IgD-negative memory B cell (primary cell): ENCODE data around the gene MINDY4B. TPM values are rescaled to one million over a fixed set of nuclear protein-coding genes. Genes with fewer than 3 reads are reported as not detected.
"Not testable (repeated sequence)": the region's sequence is repeated elsewhere in the genome, so short reads cannot be mapped to it uniquely, and the experiment has no call there.

Experiments
- H3K27ac Mint-ChIP-seq, 3 donors: one replicate each; pipeline ENCODE4 v1.8.0; 2020 to 2022; ENCODE audit warnings: mild to moderate bottlenecking in 3 of 3, mixed read lengths in 3 of 3, moderate library complexity in 1 of 3
- H3K27me3 Mint-ChIP-seq: one replicate; pipeline ENCODE4 v1.8.0; 2021; ENCODE audit warnings: mixed read lengths
- H3K36me3 Mint-ChIP-seq: one replicate; pipeline ENCODE4 v1.8.0; 2020; ENCODE audit warnings: mild to moderate bottlenecking, mixed read lengths
- H3K4me1 Mint-ChIP-seq, 3 donors: one replicate each; pipeline ENCODE4 v1.8.0; 2020 to 2022; ENCODE audit warnings: mixed read lengths in 3 of 3, mild to moderate bottlenecking in 1 of 3
- H3K4me3 Mint-ChIP-seq, 4 donors: one replicate each; pipeline ENCODE4 v1.8.0; 2020 to 2022; ENCODE audit warnings: mild to moderate bottlenecking in 4 of 4, mixed read lengths in 4 of 4, moderate library complexity in 3 of 4
- H3K9me3 Mint-ChIP-seq, 3 donors: one replicate each; pipeline ENCODE4 v1.8.0; 2020 to 2021; ENCODE audit warnings: mixed read lengths in 3 of 3, mild to moderate bottlenecking in 1 of 3
- polyA plus RNA-seq: library from polyadenylated mRNA; unstranded; fragments of 300-500 nt; fragmentation: Illumina TruSeq; gene quantifications from one replicate; pipeline ENCODE4 v1.2.3, GENCODE V29; 2021

The MINDY4B gene
- polyA plus RNA-seq, 1 donor from 2014 or later = not detected

DNA sequence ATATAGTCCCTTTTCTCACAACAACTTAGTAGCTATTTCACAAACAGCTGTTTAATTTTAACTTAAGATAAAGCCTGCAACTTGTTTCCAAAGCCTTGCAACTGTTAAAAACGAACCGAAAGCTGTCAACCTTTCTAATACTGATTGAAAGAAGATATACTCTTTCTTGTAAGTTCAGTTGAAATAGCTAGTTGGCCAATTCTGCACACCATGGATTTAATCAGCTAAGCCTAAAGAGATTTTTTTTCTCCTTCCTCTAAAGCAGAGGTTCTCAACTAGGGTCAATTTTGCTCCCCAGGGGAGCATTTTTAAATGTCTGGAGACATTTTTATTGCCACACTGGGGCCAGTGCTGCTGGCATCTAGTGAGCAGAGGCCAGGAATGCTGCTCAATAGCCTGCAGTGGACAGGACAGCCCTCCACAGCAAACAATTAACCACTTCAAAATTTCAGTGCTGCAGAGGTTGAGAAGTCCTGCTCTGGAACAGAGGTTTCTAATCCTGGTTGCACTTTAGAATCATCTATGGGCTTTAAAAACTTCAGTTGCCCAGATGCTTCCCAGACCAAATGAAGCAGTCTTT is 26.2 kb downstream of the MINDY4B start:
- Mint-ChIP-seq H3K27ac (no peak overlapping the region), H3K36me3 (no peaks in the 10 kb centered on the region), H3K27me3 (peaks cover 1% of the 10 kb centered on the region)

DNA sequence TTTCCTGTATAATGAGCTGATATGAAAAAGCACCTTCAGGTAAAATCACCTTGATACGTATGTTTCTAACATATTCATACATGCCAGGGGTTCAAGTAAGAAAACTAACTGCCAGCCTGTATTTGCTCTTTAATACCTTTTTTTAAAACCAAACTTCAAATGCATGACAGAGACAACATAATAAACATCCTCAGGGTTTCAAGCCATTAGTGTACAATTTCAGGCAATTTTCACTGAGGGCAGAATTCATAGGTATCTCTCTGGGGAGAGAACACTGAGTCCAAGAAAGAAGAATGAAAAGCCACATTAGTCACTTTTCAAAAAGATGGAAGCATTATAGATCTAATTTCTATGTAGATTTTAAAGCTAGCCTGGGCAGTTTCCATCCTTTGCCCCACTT is 26.9 kb downstream of the MINDY4B start:
- Mint-ChIP-seq H3K9me3 (no peaks in the 10 kb centered on the region), H3K4me1 (no peaks in the 10 kb centered on the region), H3K4me3 (no peak overlapping the region), H3K36me3 (no peaks in the 10 kb centered on the region), H3K27me3 (peaks cover under 1% of the 10 kb centered on the region), H3K27ac (no peak overlapping the region)

More for the DNA sequence above, 26.2 kb downstream of the MINDY4B start:
- Mint-ChIP-seq H3K4me1 (no peaks in the 10 kb centered on the region), H3K4me3 (no peak overlapping the region), H3K9me3 (no peaks in the 10 kb centered on the region)

GRCh38 chr3:150877303-150877702 is 27.9 kb downstream of the MINDY4B start:
- Mint-ChIP-seq H3K4me3 (no peak overlapping the region), H3K27me3 (no peaks in the 10 kb centered on the region), H3K4me1 (no peaks in the 10 kb centered on the region), H3K9me3 (no peaks in the 10 kb centered on the region), H3K27ac (no peak overlapping the region), H3K36me3 (no peaks in the 10 kb centered on the region)

DNA sequence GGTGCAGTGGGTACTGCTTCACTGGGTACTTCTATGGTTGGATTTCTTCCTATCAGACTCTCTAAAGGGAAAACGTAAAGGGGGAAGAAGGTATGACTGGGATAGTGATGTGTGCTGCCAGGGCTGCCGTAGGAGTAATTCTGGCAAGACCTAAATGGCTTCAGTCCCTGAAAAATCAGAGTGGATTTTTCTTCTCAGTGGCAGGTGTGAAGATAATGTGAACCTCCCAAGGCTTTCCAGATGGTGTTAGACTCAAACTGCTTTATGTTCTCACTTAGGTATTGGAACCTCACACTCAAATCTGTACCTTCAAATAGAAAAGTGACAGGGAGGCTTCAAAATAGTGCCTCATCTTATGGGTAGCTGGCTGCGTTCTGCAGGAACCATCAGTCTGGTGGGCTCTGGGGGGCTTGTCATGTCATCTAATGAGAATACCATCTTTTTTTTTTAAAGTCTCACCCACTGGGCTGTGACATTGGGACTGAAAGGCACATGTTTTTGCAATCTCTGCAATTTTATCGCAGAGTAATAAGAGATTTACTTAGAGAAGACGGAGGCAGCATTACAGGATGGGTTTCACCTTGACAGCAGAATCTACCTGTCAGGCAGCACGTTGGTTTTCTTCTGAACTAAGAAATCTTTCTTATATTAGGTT is 28.5 kb downstream of the MINDY4B start:
- Mint-ChIP-seq H3K36me3 (no peaks in the 10 kb centered on the region), H3K9me3 (no peaks in the 10 kb centered on the region), H3K27me3 (no peaks in the 10 kb centered on the region), H3K4me1 (no peaks in the 10 kb centered on the region), H3K27ac (no peak overlapping the region), H3K4me3 (no peak overlapping the region)

- Mint-ChIP-seq H3K27me3 (no peaks in the 10 kb centered on the region), H3K9me3 (no peaks in the 10 kb centered on the region), H3K27ac (no peak overlapping the region), H3K36me3 (no peaks in the 10 kb centered on the region), H3K4me3 (no peak overlapping the region), H3K4me1 (no peaks in the 10 kb centered on the region)
These were observed 29.7 kb downstream of the MINDY4B start for GRCh38 chr3:150875548-150875947.

DNA sequence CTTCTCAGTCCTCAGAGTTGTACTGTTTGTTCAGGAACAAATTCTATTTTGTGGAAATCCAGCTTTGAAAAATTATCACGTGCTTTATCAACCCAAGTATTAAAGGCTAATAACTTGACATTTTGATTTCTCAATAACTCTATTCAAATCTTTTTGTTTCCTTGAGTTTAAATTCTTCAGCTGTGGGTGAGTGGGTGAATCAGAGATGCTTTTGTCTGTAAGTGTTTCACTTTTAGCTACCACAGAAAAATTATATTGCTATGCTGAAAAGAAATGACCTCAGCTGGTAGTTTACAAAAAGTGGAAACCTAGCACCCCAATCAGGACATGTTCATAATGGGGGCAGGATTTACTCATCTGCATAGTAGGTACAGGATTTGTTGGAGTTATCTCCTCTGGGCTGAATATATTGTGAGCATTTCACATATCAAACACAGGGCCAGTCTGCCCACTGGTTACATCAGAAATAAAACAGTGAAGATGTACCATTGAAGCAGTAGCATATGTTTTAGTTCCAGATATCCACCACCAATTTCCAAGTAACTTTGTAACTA is 30.5 kb downstream of the MINDY4B start:
- H3K27ac Mint-ChIP-seq = no peak overlapping the region
- H3K4me3 Mint-ChIP-seq = no peak overlapping the region
- no peaks in the 10 kb centered on the region for H3K36me3 Mint-ChIP-seq
- no peaks in the 10 kb centered on the region for H3K4me1 Mint-ChIP-seq
- no peaks in the 10 kb centered on the region for H3K9me3 Mint-ChIP-seq
- H3K27me3 Mint-ChIP-seq = no peaks in the 10 kb centered on the region

DNA sequence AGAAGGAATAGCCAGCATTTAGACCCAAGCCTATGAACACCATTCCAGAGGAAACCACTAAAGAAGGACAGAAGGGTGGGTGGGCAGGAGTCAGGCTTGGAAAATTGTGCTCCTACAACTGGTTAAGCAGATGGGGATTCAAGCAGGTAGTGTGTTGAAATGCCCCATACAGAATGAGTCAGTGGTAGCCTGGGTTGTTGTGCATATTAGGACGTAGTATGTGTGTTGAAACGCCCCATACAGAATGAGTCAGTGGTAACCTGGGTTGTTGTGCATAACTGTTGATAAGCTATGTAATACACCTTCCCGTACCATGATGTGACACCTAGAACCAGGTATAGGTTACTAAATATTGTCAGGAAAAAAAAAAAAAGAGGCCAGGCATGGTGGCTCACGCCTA is 34.0 kb downstream of the MINDY4B start:
- no peaks in the 10 kb centered on the region for H3K4me1 Mint-ChIP-seq
- no peak overlapping the region for H3K4me3 Mint-ChIP-seq
- H3K36me3 Mint-ChIP-seq = no peaks in the 10 kb centered on the region
- H3K9me3 Mint-ChIP-seq = no peaks in the 10 kb centered on the region
- peaks cover 1% of the 10 kb centered on the region for H3K27me3 Mint-ChIP-seq
- H3K27ac Mint-ChIP-seq = no peak overlapping the region

DNA sequence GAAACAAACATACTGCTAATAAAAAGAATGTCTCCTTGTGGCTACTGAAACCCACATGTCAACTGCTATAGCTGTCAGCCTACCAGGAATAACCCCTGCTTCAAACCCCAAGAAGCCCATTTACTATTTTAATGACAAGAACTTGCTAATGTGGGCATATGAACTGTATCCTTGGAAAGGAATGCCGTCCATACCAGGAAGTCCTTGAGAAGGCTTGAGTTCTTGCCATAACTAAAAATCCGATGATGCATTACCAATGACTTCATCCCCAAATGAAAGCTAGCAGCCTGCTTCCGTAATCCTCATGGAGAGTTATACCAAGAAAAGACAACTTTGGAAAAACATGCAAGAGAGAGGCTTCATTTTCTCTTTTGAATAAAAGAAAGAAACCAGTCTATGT is 34.8 kb downstream of the MINDY4B start:
- Mint-ChIP-seq H3K9me3 (no peaks in the 10 kb centered on the region), H3K27me3 (peaks cover 2% of the 10 kb centered on the region), H3K36me3 (no peaks in the 10 kb centered on the region), H3K4me1 (peaks cover 0 to under 1% (median 0%) of the 10 kb centered on the region in 3 donors), H3K4me3 (no peak overlapping the region), H3K27ac (no peak overlapping the region)

- Mint-ChIP-seq H3K27me3 (peaks cover 2% of the 10 kb centered on the region), H3K4me1 (peaks cover 0 to 1% (median 0%) of the 10 kb centered on the region in 3 donors), H3K9me3 (no peaks in the 10 kb centered on the region), H3K36me3 (no peaks in the 10 kb centered on the region), H3K27ac (no peak overlapping the region), H3K4me3 (no peak overlapping the region)
These were observed 37.0 kb downstream of the MINDY4B start for GRCh38 chr3:150868282-150868681.

DNA sequence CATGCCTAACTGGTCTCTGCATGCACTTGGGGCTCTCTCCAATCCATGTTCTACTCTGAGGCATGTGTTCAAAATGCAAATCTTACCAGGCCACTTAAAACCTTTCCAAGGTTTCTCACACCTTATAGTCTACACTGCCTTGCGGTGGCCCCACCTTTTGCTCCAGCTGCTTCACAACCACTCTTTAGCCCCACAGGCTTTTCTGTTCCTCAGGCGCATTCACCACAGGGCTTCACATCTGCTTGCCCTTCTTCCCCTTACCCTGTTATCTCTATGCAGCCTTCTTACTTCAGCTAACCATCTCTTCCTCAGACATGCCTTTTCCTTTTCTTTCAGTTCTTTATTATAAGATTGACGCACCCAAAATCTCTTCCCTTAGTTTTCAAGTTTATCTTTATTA is 37.8 kb downstream of the MINDY4B start:
- peaks cover 0 to 1% (median 0%) of the 10 kb centered on the region in 3 donors for H3K4me1 Mint-ChIP-seq
- peak overlapping the region in 1 of 3 donors; percentile 6 for H3K27ac Mint-ChIP-seq
- no peaks in the 10 kb centered on the region for H3K9me3 Mint-ChIP-seq
- peak overlapping the region in 1 of 4 donors; percentile 20 for H3K4me3 Mint-ChIP-seq
- no peaks in the 10 kb centered on the region for H3K36me3 Mint-ChIP-seq
- H3K27me3 Mint-ChIP-seq = peaks cover 2% of the 10 kb centered on the region

DNA sequence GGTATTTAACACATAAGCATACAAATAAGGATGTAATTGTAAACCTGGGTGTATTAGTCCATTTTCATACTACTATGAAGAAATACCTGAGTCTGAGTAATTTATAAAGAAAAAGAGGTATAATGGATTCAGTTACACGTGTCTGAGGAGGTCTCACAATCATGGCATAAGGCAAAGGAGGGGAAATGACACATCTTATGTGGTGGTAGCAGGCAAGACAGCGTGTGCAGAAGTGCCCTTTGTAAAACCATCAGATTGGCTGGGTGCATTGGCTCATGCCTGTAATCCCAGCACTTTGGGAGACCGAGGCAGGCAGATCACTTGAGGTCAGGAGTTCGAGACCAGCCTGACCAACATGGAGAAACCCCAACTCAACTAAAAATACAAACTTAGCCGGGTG is 41.3 kb downstream of the MINDY4B start:
- not testable (repeated sequence) for H3K4me1 Mint-ChIP-seq, H3K36me3 Mint-ChIP-seq, H3K9me3 Mint-ChIP-seq, H3K27me3 Mint-ChIP-seq, H3K4me3 Mint-ChIP-seq, H3K27ac Mint-ChIP-seq

DNA sequence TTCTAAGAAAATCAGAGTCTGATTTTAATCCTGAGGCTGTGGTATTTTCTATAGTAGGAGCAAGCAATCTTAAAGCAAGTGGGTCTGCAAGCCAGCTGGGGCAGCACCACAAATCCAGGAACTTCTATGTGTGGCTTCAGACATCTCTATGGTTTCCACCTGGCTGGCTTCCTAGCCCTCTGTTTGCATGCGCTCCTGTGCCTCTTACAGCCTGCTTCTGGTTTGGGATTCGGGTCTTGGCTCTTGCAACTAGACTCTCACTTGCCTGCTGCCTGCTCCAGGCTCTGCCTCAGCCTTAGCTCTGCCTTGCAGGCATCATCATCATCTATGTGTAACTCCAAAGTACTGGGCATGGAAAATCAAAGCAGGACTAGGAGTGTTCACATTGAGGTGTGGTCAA is 43.4 kb downstream of the MINDY4B start:
- Mint-ChIP-seq H3K27me3 (peaks cover 4% of the 10 kb centered on the region), H3K9me3 (no peaks in the 10 kb centered on the region), H3K27ac (no peak overlapping the region)

GRCh38 chr3:150857936-150858335 is 47.3 kb downstream of the MINDY4B start:
- not testable (repeated sequence) for H3K9me3 Mint-ChIP-seq, H3K4me3 Mint-ChIP-seq, H3K27ac Mint-ChIP-seq, H3K4me1 Mint-ChIP-seq, H3K36me3 Mint-ChIP-seq
- peaks cover 12% of the 10 kb centered on the region for H3K27me3 Mint-ChIP-seq

More for the DNA sequence above, 43.4 kb downstream of the MINDY4B start:
- no peak overlapping the region for H3K4me3 Mint-ChIP-seq
- H3K4me1 Mint-ChIP-seq = peaks cover 0 to 1% (median 0%) of the 10 kb centered on the region in 3 donors
- H3K36me3 Mint-ChIP-seq = no peaks in the 10 kb centered on the region

DNA sequence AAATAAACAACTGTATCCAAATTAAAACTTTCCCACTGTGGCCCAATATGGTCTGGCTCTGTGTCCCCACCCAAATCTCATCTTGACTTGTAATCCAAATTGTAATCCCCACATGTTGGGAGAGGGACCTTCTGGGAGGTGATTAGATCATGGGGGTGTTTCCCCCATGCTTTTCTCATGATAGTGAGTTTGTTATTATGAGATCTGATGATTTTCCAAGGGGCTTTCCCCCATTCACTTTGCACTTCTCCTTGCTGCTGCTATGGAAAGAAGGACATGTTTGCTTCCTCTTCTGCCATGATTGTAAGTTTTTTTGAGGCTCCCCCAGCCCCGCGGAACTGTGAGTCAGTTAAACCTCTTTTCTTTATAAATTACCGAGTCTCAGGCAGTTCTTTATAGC is 55.0 kb downstream of the MINDY4B start:
- no peak overlapping the region for H3K27ac Mint-ChIP-seq
- no peak overlapping the region for H3K4me3 Mint-ChIP-seq

DNA sequence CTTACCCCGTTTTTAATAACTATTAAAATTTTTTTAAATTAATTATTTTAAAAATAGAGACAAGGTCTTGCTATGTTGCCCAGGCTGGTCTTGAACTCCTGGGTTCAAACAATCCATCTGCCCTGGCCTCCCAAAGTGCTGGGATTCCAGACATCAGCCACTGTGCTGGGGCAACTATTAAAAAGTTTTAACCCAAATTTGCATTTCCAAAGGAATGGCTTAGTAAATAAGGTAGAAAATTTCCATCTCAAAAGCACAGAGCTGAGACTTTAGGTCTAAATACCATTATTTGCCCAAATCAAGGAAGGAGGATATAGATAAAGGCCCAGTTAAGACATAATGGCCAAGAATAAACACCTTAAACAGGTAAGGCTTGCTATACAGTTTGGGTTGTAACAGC is 56.4 kb downstream of the MINDY4B start:
- no peak overlapping the region for H3K27ac Mint-ChIP-seq
- H3K4me3 Mint-ChIP-seq = no peak overlapping the region
- peaks cover 6% of the 10 kb centered on the region for H3K27me3 Mint-ChIP-seq
- H3K9me3 Mint-ChIP-seq = peaks cover 0 to 5% (median 0%) of the 10 kb centered on the region in 3 donors
- H3K36me3 Mint-ChIP-seq = no peaks in the 10 kb centered on the region
- no peaks in the 10 kb centered on the region for H3K4me1 Mint-ChIP-seq

More for the DNA sequence above, 55.0 kb downstream of the MINDY4B start:
- Mint-ChIP-seq H3K9me3 (peaks cover 0 to 6% (median 0%) of the 10 kb centered on the region in 3 donors), H3K4me1 (no peaks in the 10 kb centered on the region), H3K27me3 (peaks cover 8% of the 10 kb centered on the region), H3K36me3 (no peaks in the 10 kb centered on the region)

DNA sequence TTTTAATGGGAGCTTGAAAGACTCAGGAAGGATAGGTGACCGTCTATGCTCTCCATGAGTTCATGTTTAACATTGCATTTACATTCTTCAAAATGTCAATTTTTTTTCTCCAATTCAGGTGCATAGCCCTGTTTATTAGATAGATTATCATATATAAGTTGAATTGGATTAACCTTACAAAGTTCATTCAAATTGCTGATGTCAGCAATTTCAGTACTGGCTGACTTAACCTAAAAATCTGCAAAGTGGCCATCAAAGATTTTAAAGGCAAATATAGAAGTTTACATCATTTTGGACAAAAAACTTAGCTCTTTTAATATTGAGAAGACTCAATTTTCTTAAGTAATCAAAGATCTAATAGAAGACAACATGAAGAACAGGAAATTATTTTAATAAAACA is 57.8 kb downstream of the MINDY4B start:
- H3K27me3 Mint-ChIP-seq = peaks cover 3% of the 10 kb centered on the region
- no peaks in the 10 kb centered on the region for H3K4me1 Mint-ChIP-seq
- H3K36me3 Mint-ChIP-seq = no peaks in the 10 kb centered on the region
- no peak overlapping the region for H3K4me3 Mint-ChIP-seq
- no peak overlapping the region for H3K27ac Mint-ChIP-seq
- H3K9me3 Mint-ChIP-seq = peaks cover 0 to 5% (median 0%) of the 10 kb centered on the region in 3 donors
